Ovary (tissue), 3 donors: ENCODE results near the gene TENT4A.

Experiments used
- CTCF ChIP-seq, 3 donors: fragments of 450-650 bp in 2 of 3; fragments of 200-600 bp in 1 of 3; IDR thresholded peaks; one replicate each; pipeline versions ENCODE4 v1.5.1 to v1.8.0; 2016 to 2022; ENCODE audit warnings: antibody characterized with exemption in 3 of 3, mild to moderate bottlenecking in 1 of 3
- POLR2A ChIP-seq: fragments of 450-650 bp; IDR thresholded peaks from one replicate; pipeline ENCODE4 v1.6.1; 2017; ENCODE audit warnings: antibody characterized with exemption, mild to moderate bottlenecking, moderate library complexity
- donor health status: DM: no; HTN: no; CAD: no.

GRCh38 chr5:6711409-6712141 is 1.7 kb upstream of the TENT4A start:
- TF ChIP-seq CTCF (IDR thresholded peaks at IDR 0.05) = no peak
- TF ChIP-seq POLR2A = no peak
